Right forelimb (tissue), 1 donor: ENCODE data around the gene TMEM132D.
A peak's percentile ranks its signal among the peaks of the same experiment; 100 is the strongest.

Experiments used
- DNase-seq: peaks from one replicate; pipeline ENCODE4 v3.0.0-alpha.2; 2018

Gene TMEM132D

GRCh38 chr12:129641926-129642325 is 261.9 kb downstream of the TMEM132D start:
- peak; percentile 45 for DNase-seq

DNA sequence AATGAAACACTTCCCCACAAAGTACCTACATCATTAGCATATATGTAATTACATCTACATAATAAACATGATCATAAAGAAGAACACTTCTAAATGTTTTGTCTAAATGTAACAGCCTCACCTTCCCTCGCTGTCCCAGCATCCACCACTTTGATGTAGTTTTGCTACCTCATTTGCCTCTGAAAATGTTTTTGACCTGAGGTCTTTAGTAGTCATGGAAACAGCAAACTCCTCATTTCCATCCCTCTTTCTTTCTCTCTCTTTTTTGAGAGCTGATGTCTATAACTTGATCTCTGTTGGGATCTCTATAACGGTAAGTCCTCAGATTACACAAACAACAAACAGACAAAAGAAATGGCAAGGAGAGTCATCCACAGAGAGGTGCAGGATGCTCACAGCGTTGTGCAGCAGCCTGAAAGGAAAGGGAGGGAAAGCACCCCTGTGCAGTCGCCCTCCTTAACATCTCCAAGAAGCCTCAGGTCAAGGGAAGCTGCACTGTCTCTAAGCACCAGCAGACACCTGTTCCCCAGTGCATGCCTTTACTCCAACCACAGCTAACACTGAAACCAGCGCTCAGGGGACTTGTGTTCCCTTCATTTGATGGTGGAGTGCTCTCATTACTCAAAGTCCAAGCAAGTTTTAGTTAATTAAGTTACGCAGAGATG is 268.7 kb downstream of the TMEM132D start:
- no peak for DNase-seq

DNA sequence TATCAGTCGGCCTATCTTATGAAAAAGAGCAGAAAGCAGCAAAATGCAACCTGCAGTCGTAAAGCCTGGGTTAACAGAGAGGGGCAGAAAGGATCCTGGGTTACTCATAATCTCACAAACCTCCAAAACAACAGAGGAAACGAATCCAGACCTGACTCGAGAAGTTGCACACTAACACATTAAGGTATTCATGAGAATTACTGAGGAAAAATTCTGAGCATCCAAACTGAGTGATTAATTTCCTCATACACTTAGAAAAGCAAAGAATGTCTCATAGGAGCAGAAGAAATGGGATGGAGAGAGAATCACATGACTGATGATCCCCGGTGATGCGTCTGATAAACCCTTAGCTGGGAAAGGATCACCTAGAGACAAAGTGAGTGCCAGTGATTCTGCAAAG is 272.5 kb downstream of the TMEM132D start:
- DNase-seq: no peak

DNA sequence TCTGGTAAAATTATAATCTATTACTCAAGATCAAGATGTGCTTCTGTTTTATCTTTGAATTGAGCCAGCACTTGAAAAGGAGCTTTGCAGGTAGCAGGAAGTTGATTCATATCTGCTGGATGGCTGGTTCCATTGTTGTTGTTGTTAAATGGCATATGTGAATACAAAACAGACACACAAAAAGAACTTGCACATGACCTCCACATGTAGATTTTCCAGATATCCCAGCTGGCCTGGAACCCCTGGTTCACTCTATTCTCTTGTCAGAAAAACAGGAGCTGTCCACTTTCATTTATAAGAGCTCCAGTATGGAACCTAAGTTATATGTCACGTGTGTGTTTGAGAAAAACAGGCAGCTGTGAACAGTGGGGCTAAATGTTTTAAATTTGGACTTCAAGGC is 273.9 kb downstream of the TMEM132D start:
- no peak for DNase-seq

DNA sequence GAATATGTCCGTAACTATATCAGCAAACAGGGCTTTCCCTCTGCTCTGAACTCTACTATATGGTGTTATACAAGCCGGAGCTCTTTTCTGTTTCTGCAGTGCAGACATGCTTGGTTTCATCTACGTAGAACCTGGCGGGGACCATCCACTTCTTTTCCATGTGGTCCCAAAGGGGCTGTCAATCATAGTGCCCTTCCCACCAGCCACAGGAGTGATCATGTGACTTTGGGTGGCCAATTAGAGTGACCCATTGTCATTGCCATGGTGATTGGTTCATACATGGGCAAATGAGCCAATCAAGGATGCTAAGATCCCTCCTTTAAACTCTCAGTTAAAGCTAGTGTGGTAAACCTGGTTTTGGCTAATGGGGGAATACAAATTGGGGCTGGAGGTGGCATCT is 281.3 kb downstream of the TMEM132D start:
- no peak for DNase-seq

DNA sequence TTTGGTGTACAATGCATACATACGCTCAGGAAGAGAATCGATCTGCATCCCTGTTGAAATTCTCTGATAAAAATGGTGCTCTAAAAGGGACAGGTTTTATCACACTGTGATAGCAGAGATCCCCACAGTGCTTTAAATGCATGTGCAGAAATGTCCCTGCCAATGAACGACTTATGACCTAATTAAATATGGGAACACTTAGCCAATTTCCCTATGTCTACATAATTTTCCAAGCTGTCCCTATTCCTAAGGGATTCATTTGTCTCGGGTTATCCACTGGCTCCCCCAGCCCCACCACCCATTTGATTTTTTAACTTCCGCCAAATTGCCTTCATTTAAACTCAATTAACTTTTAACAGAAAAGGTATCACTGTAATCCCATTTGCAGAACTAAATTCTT is 284.6 kb downstream of the TMEM132D start:
- no peak for DNase-seq

- no peak for DNase-seq
Observed at GRCh38 chr12:129617849-129618248, 286.0 kb downstream of the TMEM132D start.

GRCh38 chr12:129615001-129615400 is 288.8 kb downstream of the TMEM132D start:
- no peak for DNase-seq

GRCh38 chr12:129614221-129614885 is 289.5 kb downstream of the TMEM132D start:
- no peak for DNase-seq

DNA sequence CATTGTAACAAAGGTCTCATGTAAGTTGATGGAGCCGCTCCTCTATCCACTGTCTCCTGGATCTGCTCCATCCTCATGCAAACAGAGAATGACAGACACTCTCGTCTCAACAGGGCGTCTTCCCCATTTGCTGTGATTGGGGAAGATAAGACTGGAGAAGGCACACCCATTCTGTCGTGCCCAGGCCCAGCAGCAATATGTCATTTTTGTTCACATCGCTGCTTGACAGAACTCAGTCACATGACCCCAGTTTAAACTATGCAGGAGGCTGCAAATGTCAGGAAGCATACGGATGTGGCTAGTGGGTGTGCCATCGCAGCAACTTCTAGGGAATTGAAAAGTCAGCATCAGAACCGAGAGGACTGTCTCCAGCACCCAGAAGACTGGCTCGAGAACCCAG is 290.5 kb downstream of the TMEM132D start:
- DNase-seq: no peak

DNA sequence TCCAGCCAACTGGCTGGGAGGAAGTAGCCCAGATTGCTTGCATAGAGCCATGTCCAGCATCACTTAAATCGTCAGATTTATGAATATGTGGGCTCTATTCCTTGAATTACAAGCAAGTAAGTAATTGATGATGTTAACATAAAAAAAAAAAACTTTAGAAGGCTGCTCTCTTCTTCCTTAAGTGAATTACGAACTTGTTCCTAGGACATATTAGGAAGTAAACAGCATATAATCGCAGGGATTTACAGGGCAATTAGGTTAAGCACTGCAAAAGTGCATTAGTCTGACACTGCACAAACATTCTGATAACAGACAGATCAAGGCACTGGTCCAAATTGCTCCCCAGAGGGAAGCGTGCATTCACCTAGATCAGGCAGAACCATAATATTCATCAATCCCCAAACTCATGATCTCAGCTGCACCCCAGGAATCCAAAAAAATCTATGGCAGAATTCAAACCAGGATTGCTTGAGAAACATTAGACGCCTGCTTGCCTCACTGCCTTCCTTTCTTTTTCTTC is 293.2 kb downstream of the TMEM132D start:
- no peak for DNase-seq

DNA sequence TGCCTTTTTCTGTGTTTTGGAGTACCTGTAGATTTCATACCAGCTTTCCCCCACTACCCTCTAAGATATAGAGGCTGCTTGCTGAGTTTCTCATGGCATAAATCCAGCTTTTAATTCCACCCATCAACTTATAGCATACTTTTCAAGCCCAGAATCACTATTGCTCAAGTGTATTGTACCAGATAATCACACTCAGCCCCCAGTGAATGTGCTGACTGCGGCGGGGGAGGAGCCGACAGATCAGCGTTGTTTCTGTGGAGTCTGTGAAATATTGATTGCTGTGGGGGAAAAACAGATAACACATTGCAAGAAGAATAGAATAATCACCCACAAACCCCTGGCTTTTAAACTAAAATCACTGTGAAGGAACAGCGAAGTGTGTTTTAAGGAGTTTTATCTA is 296.1 kb downstream of the TMEM132D start:
- no peak for DNase-seq

DNA sequence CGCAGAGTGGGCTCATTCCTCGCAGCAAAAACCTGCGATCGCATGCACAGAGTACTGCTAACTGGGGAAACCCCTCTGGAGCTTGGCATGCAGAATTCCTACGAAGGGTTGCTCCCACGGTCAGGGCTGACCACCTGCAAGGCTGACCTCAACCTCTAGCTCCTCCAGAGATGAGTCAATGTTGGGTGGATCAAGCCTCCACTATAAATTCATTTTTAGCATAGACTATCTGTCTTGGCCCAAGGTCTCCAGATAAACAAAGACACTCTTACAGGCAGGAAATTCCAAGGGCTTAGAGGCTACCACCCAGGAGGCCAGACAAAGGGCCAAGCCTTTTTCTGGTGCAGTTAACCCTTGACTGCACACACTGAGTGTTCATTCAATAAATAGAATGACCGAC is 296.5 kb downstream of the TMEM132D start:
- no peak for DNase-seq

DNA sequence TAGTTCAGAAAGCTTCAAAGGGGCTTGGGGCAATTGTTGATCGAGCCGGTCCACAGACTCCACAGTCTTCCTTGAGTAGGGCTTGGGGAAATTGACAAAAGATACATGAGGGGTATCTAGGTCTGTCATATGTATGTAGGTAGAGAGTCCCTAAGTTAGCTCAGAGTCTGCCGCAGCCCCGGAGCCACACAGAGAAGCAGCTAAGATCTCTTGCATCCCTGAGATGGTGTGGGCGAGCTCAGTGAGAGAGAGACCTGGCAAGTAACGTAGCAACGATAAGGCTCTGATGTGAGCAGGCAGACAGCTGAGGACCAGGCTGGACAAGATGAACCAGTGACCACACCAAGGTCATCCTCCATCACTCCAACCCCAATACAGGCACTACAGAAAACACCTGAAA is 297.6 kb downstream of the TMEM132D start:
- no peak for DNase-seq

- DNase-seq: no peak
Observed at GRCh38 chr12:129605666-129606065, 298.2 kb downstream of the TMEM132D start.

- no peak for DNase-seq
Observed at GRCh38 chr12:129604506-129604905, 299.3 kb downstream of the TMEM132D start.

GRCh38 chr12:129599406-129599805 is 304.4 kb downstream of the TMEM132D start:
- DNase-seq: no peak

DNA sequence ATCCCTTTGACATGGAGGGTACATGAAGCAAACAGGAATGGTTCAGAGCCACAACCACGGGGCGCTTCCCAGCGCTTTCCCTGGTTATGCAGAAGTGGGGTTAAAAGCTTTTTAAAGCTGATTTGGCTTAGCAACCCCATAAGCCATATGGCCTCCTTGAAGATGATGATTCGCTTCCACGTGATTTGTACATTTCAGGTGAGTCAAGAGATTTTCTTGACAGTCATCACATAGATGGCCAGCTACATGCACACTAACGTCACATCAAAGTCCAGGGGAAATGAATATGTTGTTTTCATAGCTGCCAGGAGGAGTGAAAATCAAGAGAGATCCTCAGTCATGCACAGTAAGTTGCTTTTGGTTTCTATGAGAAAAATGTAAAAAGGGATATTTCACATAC is 309.7 kb downstream of the TMEM132D start:
- DNase-seq: no peak

GRCh38 chr12:129592449-129592848 is 311.4 kb downstream of the TMEM132D start:
- no peak for DNase-seq

- DNase-seq: no peak
Observed at GRCh38 chr12:129589503-129589902, 314.3 kb downstream of the TMEM132D start.

DNA sequence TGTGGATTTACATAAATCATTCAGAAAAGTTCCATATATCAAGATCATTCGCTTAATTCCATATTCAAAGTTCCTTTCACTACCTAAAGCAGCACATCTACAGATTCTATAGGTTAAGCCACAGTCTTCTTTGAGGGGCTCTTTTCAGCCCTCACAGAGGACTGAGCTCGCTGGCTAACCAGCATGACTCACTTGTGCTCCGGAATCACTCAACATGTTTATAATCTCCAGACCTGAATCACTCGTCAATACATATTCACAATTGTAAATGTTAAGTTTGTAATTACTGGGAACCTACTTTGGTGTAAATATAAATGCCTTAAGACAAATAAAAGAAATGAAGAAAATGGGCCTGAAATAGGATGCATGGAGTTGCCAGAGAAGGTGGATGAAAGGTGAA is 315.7 kb downstream of the TMEM132D start:
- no peak for DNase-seq

DNA sequence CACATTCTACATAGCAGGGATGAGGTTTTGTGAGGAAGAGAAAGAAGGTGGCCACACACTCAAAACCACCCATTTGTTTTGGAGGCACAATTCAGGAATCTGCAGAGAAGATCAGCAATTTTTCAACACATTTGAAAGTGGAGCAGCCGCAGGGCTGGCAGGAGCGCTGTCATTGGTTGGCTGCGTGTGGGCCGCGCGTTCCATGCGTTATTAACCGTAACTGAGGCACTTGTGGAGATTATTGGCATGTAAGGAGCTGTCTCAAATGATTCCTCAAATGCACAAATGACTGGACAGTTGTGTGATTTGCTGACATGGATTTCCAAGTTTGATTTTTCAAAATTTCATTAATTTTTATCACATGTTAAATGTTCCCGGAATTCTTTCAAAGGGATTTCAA is 318.5 kb downstream of the TMEM132D start:
- no peak for DNase-seq

GRCh38 chr12:129579879-129580278 is 323.9 kb downstream of the TMEM132D start:
- no peak for DNase-seq

DNA sequence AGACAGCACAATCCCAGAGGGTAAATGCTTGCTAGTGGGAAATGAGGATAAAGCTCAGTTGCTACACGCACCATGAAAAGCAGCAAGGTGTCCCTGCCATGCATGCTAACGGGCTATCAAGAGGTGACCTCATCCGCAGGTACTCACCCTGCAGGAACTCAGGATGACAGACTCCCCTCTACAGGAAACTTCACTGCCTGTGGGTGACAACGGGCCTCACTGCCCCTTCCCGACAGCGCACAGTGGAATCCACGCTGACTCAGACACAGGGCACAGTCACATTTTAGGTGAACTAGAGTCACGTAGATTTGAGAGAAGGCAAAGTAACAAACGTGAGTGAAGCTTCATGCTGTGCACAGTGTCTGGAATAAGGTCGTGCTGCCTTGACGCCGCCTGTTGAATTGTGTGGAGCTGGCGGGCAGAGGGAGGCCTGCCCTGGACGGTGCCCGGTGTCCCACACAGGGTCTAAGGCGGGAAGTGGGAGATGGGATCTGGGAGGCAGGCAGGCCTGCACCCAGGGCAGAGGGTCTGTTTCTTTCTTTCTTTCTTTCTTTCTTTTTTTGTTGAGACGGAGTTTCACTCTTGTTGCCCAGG is 331.8 kb downstream of the TMEM132D start:
- DNase-seq: no peak
